ENCODE data around the gene CMIP. TPM values are rescaled to one million over a fixed set of nuclear protein-coding genes. Genes with fewer than 3 reads are reported as not detected.
A peak's percentile ranks its signal among the peaks of the same experiment; 100 is the strongest.

Gene CMIP
- total and polyA plus RNA-seq, 3 experiments from 2014 or later, result 1.0 to 24.4 (median 23.6) TPM

DNA sequence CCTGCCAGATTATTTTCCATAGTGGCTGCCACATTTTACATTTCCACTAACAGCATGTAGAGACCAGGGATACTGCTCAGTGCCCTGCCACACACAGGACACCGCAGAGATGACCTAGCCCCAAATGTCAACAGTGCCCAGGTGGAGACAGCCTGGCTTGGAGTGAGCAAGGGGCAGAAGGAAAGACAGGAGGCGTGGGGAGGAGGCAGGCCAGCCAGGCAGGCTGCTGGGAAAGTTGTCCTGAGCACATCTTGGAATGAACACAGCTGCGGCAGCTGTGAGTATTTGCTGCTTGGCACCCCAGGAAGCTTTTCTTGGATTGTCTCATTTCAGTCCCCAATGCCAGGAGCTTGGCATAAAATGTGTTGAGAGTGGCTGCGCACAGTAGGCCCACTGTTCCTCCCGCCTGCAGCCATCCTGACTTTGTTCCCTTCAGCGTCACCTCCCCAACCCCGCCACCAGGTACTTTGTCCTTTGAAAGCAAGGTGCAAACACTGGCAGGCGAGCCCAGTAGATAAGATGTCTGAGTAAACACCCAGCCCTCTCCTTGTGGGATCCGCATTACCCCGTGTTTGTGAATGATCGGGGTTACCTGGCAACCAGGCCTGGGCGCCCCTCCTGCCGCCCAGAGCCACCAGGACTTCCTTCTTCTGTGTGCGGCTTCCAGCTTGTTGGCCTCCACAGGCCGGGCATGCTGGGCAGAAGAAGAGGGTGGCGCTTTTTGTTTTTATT is 114.0 kb downstream of the CMIP start:
- DNase-seq, result no peak
- Histone ChIP-seq H3K4me1 (ENCODE audit: insufficient read depth, low read length) (no peaks in the 10 kb centered on the region), H3K27ac (ENCODE audit: low read depth, low read length) (no peak overlapping the region), H3K36me3 (ENCODE audit: insufficient read depth, low read length) (no peaks in the 10 kb centered on the region), H3K4me3 (ENCODE audit: low read length) (no peak overlapping the region), H3K9me3 (ENCODE audit: low read length) (no peaks in the 10 kb centered on the region), H3K27me3 (ENCODE audit: insufficient read depth, low read length, poor library complexity, severe bottlenecking) (no peaks in the 10 kb centered on the region)
- Mint-ChIP-seq H3K36me3 (peaks cover 3 to 9% (median 4%) of the 10 kb centered on the region in 3 donors), H3K4me3 (no peak overlapping the region), H3K9me3 (no peaks in the 10 kb centered on the region), H3K4me1 (peaks cover 28 to 78% (median 34%) of the 10 kb centered on the region in 3 donors), H3K27ac (peak overlapping the region in 1 of 8 donors; percentile 37), H3K27me3 (no peaks in the 10 kb centered on the region)
- POLR2A ChIA-PET, result no interaction called here
- CTCF ChIA-PET, result no interaction called here

DNA sequence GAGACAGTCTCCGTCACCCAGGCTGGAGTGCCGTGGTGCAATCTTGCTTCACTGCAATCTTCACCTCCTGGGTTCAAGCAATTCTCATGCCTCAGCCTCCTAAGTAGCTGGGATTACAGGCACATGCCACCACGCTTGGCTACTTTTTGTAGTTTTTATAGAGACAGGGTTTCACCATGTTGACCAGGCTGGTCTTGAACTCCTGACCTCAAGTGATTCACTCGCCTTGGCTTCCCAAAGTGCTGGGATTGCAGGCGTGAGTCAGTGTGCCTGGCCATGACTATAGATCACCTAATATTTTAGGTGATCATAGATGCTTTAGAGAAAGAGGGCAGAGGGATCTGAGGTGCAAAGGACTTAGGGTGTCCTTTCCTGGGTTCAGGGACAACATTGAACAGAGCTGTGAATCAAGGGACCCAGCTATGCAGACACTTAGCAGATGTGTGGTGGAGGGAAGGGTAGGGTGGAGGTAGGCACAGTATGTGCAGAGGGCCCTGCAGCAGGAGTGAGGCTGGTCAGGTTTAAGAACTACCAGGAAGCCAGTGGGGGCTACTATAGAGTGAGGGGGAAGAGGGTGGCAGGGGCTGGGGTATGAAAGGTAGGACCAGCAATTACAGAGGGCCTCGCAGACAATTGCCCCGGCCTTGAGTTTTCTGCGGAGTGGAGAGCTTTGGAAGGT is 116.5 kb downstream of the CMIP start:
- CTCF ChIA-PET, result no interaction called here
- H3K4me1 Mint-ChIP-seq, result peaks cover 25 to 70% (median 31%) of the 10 kb centered on the region in 3 donors
- H3K36me3 Mint-ChIP-seq, result peaks cover 3 to 13% (median 4%) of the 10 kb centered on the region in 3 donors
- DNase-seq, result no peak
- Histone ChIP-seq H3K27me3 (ENCODE audit: insufficient read depth, low read length, poor library complexity, severe bottlenecking) (no peaks in the 10 kb centered on the region), H3K9me3 (ENCODE audit: low read length) (no peaks in the 10 kb centered on the region), H3K4me1 (ENCODE audit: insufficient read depth, low read length) (no peaks in the 10 kb centered on the region), H3K36me3 (ENCODE audit: insufficient read depth, low read length) (no peaks in the 10 kb centered on the region), H3K27ac (ENCODE audit: low read depth, low read length) (no peak overlapping the region), H3K4me3 (ENCODE audit: low read length) (no peak overlapping the region)
- H3K27me3 Mint-ChIP-seq, result no peaks in the 10 kb centered on the region
- no peak overlapping the region for H3K4me3 Mint-ChIP-seq
- POLR2A ChIA-PET, result no interaction called here
- no peaks in the 10 kb centered on the region for H3K9me3 Mint-ChIP-seq
- H3K27ac Mint-ChIP-seq, result peak overlapping the region in 5 of 8 donors; percentile 7 to 83 (median 64)

DNA sequence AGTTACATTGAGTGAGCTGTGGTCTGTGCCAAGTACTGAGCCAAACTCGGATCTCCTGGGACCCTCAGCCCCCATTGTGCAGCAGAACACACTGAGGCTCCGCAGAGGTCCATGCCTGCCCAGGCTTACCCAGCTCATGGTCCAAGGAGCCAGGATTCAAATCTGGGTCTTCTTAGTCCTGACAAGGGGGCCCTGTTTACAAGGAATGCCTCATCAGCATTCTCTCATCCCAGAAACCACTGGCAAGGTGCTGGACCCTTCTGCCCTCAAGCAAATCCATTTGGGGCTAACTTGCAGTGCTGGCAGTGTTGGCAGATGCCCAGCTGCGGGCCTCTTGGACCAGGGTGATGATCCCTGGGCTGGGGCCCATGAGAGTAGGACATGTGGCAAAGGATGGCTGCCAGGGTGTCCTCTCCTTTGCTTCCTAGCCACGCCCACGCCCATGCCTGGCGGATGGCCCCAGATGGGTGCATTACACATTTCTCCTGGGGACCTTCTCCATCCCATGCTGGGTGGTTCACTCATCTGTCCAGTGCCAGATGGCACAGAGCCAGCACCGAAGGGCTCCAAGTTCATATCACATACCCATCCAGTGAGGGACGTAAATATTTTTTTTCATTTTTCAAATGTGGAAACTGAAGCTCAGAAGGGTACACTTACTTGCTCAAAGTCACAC is 117.7 kb downstream of the CMIP start:
- peaks cover 13 to 66% (median 27%) of the 10 kb centered on the region in 3 donors for H3K4me1 Mint-ChIP-seq
- peaks cover 0 to 4% (median 0%) of the 10 kb centered on the region in 5 donors for H3K9me3 Mint-ChIP-seq
- Histone ChIP-seq H3K9me3 (ENCODE audit: low read length) (no peaks in the 10 kb centered on the region), H3K27ac (ENCODE audit: low read depth, low read length) (no peak overlapping the region), H3K27me3 (ENCODE audit: insufficient read depth, low read length, poor library complexity, severe bottlenecking) (no peaks in the 10 kb centered on the region), H3K36me3 (ENCODE audit: insufficient read depth, low read length) (no peaks in the 10 kb centered on the region), H3K4me3 (ENCODE audit: low read length) (no peak overlapping the region), H3K4me1 (ENCODE audit: insufficient read depth, low read length) (no peaks in the 10 kb centered on the region)
- DNase-seq, result no peak
- no peaks in the 10 kb centered on the region for H3K27me3 Mint-ChIP-seq
- H3K4me3 Mint-ChIP-seq, result no peak overlapping the region
- ChIA-PET CTCF (no interaction called here), POLR2A (no interaction called here)
- H3K27ac Mint-ChIP-seq, result peak overlapping the region in 2 of 8 donors; percentile 40 to 43
- peaks cover 3 to 19% (median 5%) of the 10 kb centered on the region in 3 donors for H3K36me3 Mint-ChIP-seq

DNA sequence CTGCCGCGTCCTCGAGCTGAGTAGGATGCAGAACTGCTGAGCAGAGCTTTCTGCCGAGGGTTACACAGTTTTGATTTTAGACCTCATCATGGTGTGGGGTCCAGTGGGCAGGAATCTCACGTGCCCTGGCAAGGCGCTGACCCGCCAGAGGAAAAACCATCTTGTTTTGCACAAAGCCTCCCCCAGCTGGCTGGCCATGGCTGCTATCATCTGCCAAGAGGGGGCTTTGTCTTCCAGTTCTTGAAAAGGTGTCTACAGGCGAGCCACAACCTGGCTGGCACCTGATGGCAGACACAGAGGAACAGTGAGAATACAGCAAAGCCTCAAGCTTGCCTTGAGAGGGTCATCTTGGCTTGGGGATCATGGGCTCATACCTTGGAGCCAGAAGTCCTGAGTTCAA is 118.3 kb downstream of the CMIP start:
- peaks cover 19 to 69% (median 28%) of the 10 kb centered on the region in 3 donors for H3K4me1 Mint-ChIP-seq
- ChIA-PET POLR2A (no interaction called here), CTCF (no interaction called here)
- no peaks in the 10 kb centered on the region for H3K27me3 Mint-ChIP-seq
- H3K4me3 Mint-ChIP-seq, result no peak overlapping the region
- H3K9me3 Mint-ChIP-seq, result peaks cover 0 to 4% (median 0%) of the 10 kb centered on the region in 5 donors
- Histone ChIP-seq H3K27me3 (ENCODE audit: insufficient read depth, low read length, poor library complexity, severe bottlenecking) (no peaks in the 10 kb centered on the region), H3K4me1 (ENCODE audit: insufficient read depth, low read length) (no peaks in the 10 kb centered on the region), H3K27ac (ENCODE audit: low read depth, low read length) (no peak overlapping the region), H3K36me3 (ENCODE audit: insufficient read depth, low read length) (no peaks in the 10 kb centered on the region), H3K9me3 (ENCODE audit: low read length) (no peaks in the 10 kb centered on the region), H3K4me3 (ENCODE audit: low read length) (no peak overlapping the region)
- H3K27ac Mint-ChIP-seq, result peak overlapping the region in 2 of 8 donors; percentile 17 to 23
- peaks cover under 1 to 19% (median 5%) of the 10 kb centered on the region in 3 donors for H3K36me3 Mint-ChIP-seq
- DNase-seq, result no peak

DNA sequence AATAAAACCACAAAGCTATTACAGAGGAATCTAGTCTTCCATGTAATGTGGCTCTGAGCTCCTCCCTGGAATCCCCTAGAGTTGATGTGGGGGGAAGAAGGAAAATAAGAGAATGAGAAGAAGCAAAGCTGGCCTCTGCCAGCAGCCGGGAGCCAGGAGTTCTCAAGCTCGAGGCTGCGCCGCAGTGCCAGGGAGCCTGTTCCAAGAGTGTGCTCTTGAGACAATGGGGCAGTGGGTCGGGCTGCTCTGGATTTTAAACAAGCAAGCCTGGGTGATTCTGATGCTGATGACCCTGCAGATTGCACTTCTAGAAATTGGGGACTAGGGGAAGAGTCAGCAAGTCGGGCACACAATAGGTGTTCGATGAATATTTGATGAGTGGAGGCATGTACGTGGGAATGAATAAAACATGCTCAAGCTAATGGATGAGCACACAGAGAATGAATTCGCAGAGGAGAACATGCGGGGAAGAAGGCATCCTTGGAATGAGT is 119.9 kb downstream of the CMIP start:
- Histone ChIP-seq H3K27me3 (ENCODE audit: insufficient read depth, low read length, poor library complexity, severe bottlenecking) (no peaks in the 10 kb centered on the region), H3K4me1 (ENCODE audit: insufficient read depth, low read length) (no peaks in the 10 kb centered on the region), H3K36me3 (ENCODE audit: insufficient read depth, low read length) (no peaks in the 10 kb centered on the region), H3K27ac (ENCODE audit: low read depth, low read length) (no peak overlapping the region), H3K9me3 (ENCODE audit: low read length) (no peaks in the 10 kb centered on the region), H3K4me3 (ENCODE audit: low read length) (no peak overlapping the region)
- ChIA-PET POLR2A (no interaction called here), CTCF (interaction anchor here (1.1 kb wide), 1 partner anchor 9 kb away, joined by 3 read pairs; no protein-coding TSS in a partner anchor)
- Mint-ChIP-seq H3K4me1 (peaks cover 35 to 74% (median 38%) of the 10 kb centered on the region in 3 donors), H3K27me3 (no peaks in the 10 kb centered on the region), H3K4me3 (peak overlapping the region in 1 of 7 donors; percentile 2), H3K36me3 (peaks cover 0 to 16% (median 5%) of the 10 kb centered on the region in 3 donors), H3K9me3 (peaks cover 0 to 4% (median 0%) of the 10 kb centered on the region in 5 donors), H3K27ac (peak overlapping the region in 7 of 8 donors; percentile 10 to 84 (median 30))
- no peak for DNase-seq

DNA sequence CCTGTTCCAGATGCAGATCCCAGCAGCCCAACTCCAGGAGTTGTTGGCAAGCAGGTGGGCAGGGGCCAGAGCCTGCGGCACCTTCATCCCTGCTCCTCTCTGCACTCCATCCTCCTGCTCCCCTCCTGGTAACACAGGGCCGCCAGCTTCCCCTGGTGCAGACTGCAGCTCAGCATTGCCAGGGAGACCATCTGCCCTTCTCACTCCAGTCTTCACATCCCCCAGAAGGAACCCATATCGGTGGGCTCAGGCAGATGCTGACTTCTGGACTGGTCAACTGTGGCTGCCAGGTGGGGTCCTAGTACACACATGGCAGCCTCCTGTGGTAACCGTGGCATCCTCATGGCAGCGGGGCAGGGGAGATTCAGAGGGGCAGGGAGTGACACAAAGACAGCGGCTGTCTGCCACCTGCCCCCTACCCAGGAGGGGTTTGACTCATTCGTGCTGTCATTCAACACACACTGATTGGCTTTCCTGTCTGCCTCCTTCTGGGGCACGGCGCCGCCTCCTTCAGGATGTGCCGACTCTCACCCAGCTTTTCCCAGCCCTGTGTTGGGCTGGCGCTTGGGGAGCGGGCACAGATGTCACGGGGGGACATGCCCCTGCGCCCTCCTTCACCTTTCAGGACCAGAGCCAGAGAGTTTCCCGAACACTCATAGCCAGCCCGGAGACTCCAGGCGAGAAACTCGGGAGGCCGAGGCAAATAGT is 120.9 kb downstream of the CMIP start:
- Mint-ChIP-seq H3K4me3 (no peak overlapping the region), H3K27ac (peak overlapping the region in 6 of 8 donors; percentile 10 to 66 (median 42)), H3K4me1 (peaks cover 35 to 74% (median 38%) of the 10 kb centered on the region in 3 donors), H3K27me3 (no peaks in the 10 kb centered on the region), H3K36me3 (peaks cover 0 to 16% (median 5%) of the 10 kb centered on the region in 3 donors), H3K9me3 (peaks cover 0 to 4% (median 0%) of the 10 kb centered on the region in 5 donors)
- ChIA-PET CTCF (no interaction called here), POLR2A (no interaction called here)
- Histone ChIP-seq H3K4me1 (ENCODE audit: insufficient read depth, low read length) (no peaks in the 10 kb centered on the region), H3K9me3 (ENCODE audit: low read length) (no peaks in the 10 kb centered on the region), H3K27me3 (ENCODE audit: insufficient read depth, low read length, poor library complexity, severe bottlenecking) (no peaks in the 10 kb centered on the region), H3K27ac (ENCODE audit: low read depth, low read length) (no peak overlapping the region), H3K4me3 (ENCODE audit: low read length) (no peak overlapping the region), H3K36me3 (ENCODE audit: insufficient read depth, low read length) (no peaks in the 10 kb centered on the region)
- DNase-seq, result no peak

DNA sequence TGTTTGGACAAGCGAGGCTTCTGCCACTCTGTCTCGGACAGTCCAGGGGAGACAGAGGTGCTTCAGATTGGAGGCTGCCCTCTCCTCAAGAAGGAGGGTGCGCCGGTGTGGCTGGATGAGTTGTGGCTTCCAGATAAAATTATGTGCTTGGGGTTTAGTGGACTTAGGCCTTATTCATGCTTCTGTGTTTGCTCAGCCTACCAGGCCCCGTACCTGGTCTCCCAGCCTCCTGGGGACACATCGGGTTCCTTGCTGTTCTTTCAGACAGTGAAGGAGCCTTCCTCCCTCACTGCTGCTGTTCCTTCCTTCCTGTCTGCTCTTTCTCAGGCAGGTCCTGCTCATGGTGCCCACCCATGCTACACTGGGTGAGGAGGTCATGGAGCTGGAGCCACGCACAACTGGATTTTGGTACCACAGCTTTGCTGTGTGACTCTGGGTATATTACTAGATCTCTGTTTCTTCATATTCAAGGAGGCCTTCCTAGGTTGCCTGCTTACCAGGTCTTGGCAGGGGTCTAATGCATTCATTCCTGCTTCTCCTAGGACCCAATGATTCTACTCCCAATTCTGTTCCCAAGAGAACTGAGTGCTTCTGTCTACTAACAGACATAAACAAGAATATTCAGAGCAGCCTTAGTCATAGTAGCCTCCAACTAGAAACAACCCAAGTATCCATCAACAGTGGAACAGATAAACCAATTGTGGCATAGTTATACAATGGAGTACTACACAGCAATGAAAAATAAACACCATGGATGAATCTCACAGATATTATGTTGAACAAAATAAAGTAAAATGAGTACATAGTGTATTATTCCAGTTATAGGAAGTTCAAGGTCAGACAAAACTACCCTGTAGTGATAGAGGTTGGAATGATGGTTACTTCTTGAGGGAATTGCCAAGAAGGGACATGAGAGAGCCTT is 121.7 kb downstream of the CMIP start:
- no peak for DNase-seq
- no peak overlapping the region for H3K4me3 Mint-ChIP-seq
- no peaks in the 10 kb centered on the region for H3K9me3 ChIP-seq (ENCODE audit: low read length)
- H3K9me3 Mint-ChIP-seq, result peaks cover 0 to 4% (median 0%) of the 10 kb centered on the region in 5 donors
- no peaks in the 10 kb centered on the region for H3K4me1 ChIP-seq (ENCODE audit: insufficient read depth, low read length)
- H3K36me3 Mint-ChIP-seq, result peaks cover 0 to 14% (median 5%) of the 10 kb centered on the region in 3 donors
- H3K4me3 ChIP-seq (ENCODE audit: low read length), result no peak overlapping the region
- ChIA-PET CTCF (no interaction called here), POLR2A (no interaction called here)
- H3K36me3 ChIP-seq (ENCODE audit: insufficient read depth, low read length), result no peaks in the 10 kb centered on the region
- H3K4me1 Mint-ChIP-seq, result peaks cover 35 to 68% (median 35%) of the 10 kb centered on the region in 3 donors
- no peak overlapping the region for H3K27ac ChIP-seq (ENCODE audit: low read depth, low read length)
- peak overlapping the region; percentile 14 to 95 (median 64) for H3K27ac Mint-ChIP-seq
- no peaks in the 10 kb centered on the region for H3K27me3 ChIP-seq (ENCODE audit: insufficient read depth, low read length, poor library complexity, severe bottlenecking)
- H3K27me3 Mint-ChIP-seq, result no peaks in the 10 kb centered on the region

All from CD8-positive, alpha-beta memory T cell (primary cell).